WTC11 (cell line): ENCODE data around the gene RCAN1. TPM values are rescaled to one million over a fixed set of nuclear protein-coding genes. Genes with fewer than 3 reads are reported as not detected.

Experiments
- ATAC-seq: fragments of 200-7000 bp; cut with Tn5 transposase; 2 replicates; pipeline ENCODE4 v1.10.0; 2021; ENCODE audit warnings: mild to moderate bottlenecking, moderate library complexity
- CTCF ChIA-PET: fragments of 300-600 bp; sonication (Branson Sonifier 250); formaldehyde crosslinking; loops from one replicate; lab custom pipeline; 2021; ENCODE audit warnings: antibody characterized with exemption; lab: Charles Lee
- POLR2A ChIA-PET: fragments of 350-600 bp; sonication (Branson Sonifier 250); formaldehyde crosslinking; loops from one replicate; lab custom pipeline; 2021; ENCODE audit warnings: antibody characterized with exemption; lab: Charles Lee
- DNase-seq: peaks from one replicate; pipeline ENCODE4 v3.0.0; 2021; ENCODE audit warnings: low spot score
- H3K27ac Mint-ChIP-seq: 2 replicates; pipeline ENCODE4 v1.8.0; 2021; ENCODE audit warnings: mixed read lengths
- H3K27me3 Mint-ChIP-seq: 2 replicates; pipeline ENCODE4 v1.8.0; 2021; ENCODE audit warnings: low read depth, mild to moderate bottlenecking, moderate library complexity, mixed read lengths
- H3K36me3 Mint-ChIP-seq: 2 replicates; pipeline ENCODE4 v1.8.0; 2021; ENCODE audit warnings: mixed read lengths
- H3K4me1 Mint-ChIP-seq: 2 replicates; pipeline ENCODE4 v1.8.0; 2022; ENCODE audit warnings: mixed read lengths
- H3K4me3 Mint-ChIP-seq: 2 replicates; pipeline ENCODE4 v1.8.0; 2021; ENCODE audit warnings: mild to moderate bottlenecking, moderate library complexity, mixed read lengths
- H3K9me3 Mint-ChIP-seq: 2 replicates; pipeline ENCODE4 v1.8.0; 2021; ENCODE audit warnings: mixed read lengths
- ATF1 ChIP-seq: sonication (generic); formaldehyde crosslinking; IDR thresholded peaks from 2 replicates; pipeline ENCODE4 v1.8.1; 2023; ENCODE audit warnings: mild to moderate bottlenecking, moderate library complexity, missing genetic modification reagents
- CBFB ChIP-seq: sonication (generic); formaldehyde crosslinking; IDR thresholded peaks from 2 replicates; pipeline ENCODE4 v1.8.1; 2022; ENCODE audit warnings: mild to moderate bottlenecking, low read depth, missing genetic modification reagents
- MXD4 ChIP-seq: fragments of 250-450 bp; sonication (Bioruptor Pico); IDR thresholded peaks from 2 replicates; pipeline ENCODE4 v1.8.0; 2021; ENCODE audit warnings: mild to moderate bottlenecking, moderate library complexity, borderline replicate concordance
- NFE2L1 ChIP-seq: sonication (generic); formaldehyde crosslinking; IDR thresholded peaks from 2 replicates; pipeline ENCODE4 v1.8.1; 2023; ENCODE audit warnings: missing genetic modification reagents
- PRRX2 ChIP-seq: fragments of 250-450 bp; sonication (Bioruptor Pico); IDR thresholded peaks from 2 replicates; pipeline ENCODE4 v1.8.0; 2021; ENCODE audit warnings: mild to moderate bottlenecking
- TCF7 ChIP-seq: sonication (generic); formaldehyde crosslinking; IDR thresholded peaks from 2 replicates; pipeline ENCODE4 v1.8.0; 2022; ENCODE audit warnings: mild to moderate bottlenecking, low read depth, missing genetic modification reagents, moderate library complexity
- ZNF138 ChIP-seq: sonication (generic); formaldehyde crosslinking; conservative IDR thresholded peaks from 2 replicates; pipeline ENCODE4 v1.8.1; 2022; ENCODE audit warnings: mild to moderate bottlenecking, moderate library complexity, missing genetic modification reagents
- ZNF232 ChIP-seq: sonication (generic); formaldehyde crosslinking; IDR thresholded peaks from 2 replicates; pipeline ENCODE4 v1.8.0; 2022; ENCODE audit warnings: mild to moderate bottlenecking, missing genetic modification reagents
- ZNF416 ChIP-seq: fragments of 250-450 bp; sonication (Bioruptor Pico); IDR thresholded peaks from 2 replicates; pipeline ENCODE4 v1.9.0; 2021; ENCODE audit warnings: mild to moderate bottlenecking, inconsistent platforms
- ZNF423 ChIP-seq: fragments of 250-450 bp; sonication (Bioruptor Pico); IDR thresholded peaks from 2 replicates; pipeline ENCODE4 v2.1.2; 2022; ENCODE audit warnings: mild to moderate bottlenecking, moderate library complexity
- ZNF671 ChIP-seq: fragments of 250-450 bp; sonication (Bioruptor Pico); IDR thresholded peaks from 2 replicates; pipeline ENCODE4 v1.8.0; 2021; ENCODE audit warnings: mild to moderate bottlenecking
- total RNA-seq: library from RNA; stranded (reverse); gene quantifications from 3 replicates; pipeline ENCODE4 v1.2.3, GENCODE V29; 2021
- TF ChIP-seq, protein P1 (sequence below): fragments of 250-450 bp; sonication (Bioruptor Pico); IDR thresholded peaks from 2 replicates; pipeline ENCODE4 v1.8.0; 2021; ENCODE audit warnings: mild to moderate bottlenecking
- TF ChIP-seq, protein P2 (sequence below): sonication (generic); formaldehyde crosslinking; IDR thresholded peaks from 2 replicates; pipeline ENCODE4 v1.8.1; 2023; ENCODE audit warnings: mild to moderate bottlenecking, missing genetic modification reagents, moderate library complexity
- TF ChIP-seq, protein P3 (sequence below): sonication (generic); formaldehyde crosslinking; conservative IDR thresholded peaks from 2 replicates; pipeline ENCODE4 v1.8.1; 2023; ENCODE audit warnings: mild to moderate bottlenecking, low read depth, missing genetic modification reagents, moderate library complexity
- TF ChIP-seq, protein P4 (sequence below): sonication (generic); formaldehyde crosslinking; IDR thresholded peaks from 2 replicates; pipeline ENCODE4 v1.8.0; 2022; ENCODE audit warnings: mild to moderate bottlenecking, missing genetic modification reagents
- TF ChIP-seq, protein P5 (sequence below): sonication (generic); formaldehyde crosslinking; IDR thresholded peaks from 2 replicates; pipeline ENCODE4 v1.8.0; 2022; ENCODE audit warnings: missing genetic modification reagents
- TF ChIP-seq, protein P6 (sequence below): sonication (generic); formaldehyde crosslinking; IDR thresholded peaks from 2 replicates; pipeline ENCODE4 v1.8.1; 2023; ENCODE audit warnings: mild to moderate bottlenecking, missing genetic modification reagents
- TF ChIP-seq, protein P7 (sequence below): sonication (generic); formaldehyde crosslinking; IDR thresholded peaks from 2 replicates; pipeline ENCODE4 v1.8.1; 2023; ENCODE audit warnings: mild to moderate bottlenecking, missing genetic modification reagents, moderate library complexity
- TF ChIP-seq, protein P8 (sequence below): sonication (generic); formaldehyde crosslinking; IDR thresholded peaks from 2 replicates; pipeline ENCODE4 v1.8.1; 2023; ENCODE audit warnings: mild to moderate bottlenecking, moderate library complexity, missing genetic modification reagents

RCAN1 gene
- total RNA-seq, 1 experiment from 2014 or later, result 5.9 TPM

DNA sequence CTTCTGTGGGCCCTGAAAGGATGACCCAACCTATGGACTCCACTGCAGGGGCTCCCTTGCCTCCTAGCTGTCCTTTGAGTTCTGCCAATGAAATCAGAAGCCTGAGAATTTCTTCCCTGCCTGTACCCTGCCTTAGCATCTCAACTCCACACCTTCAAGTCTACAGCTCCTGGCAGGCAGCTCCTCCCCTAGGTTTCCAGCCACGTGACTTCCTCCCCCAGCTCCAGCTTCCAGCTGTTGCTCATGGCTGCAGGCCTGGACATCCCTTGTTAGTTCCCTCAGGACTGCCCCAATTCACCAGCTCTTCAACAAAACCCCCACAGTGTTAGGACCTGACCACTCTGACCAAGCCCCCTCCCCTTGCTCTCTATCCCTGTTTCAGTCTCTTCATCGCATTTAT, 2.4 kb downstream of the RCAN1 start:
- ChIA-PET POLR2A (no interaction called here), CTCF (interaction anchor here (1.0 to 3.6 kb wide), 6 partner anchors 10 to 104 kb away, joined by 3 to 26 read pairs (median 4); no protein-coding TSS in a partner anchor)
- H3K27ac Mint-ChIP-seq, result no peak overlapping the region
- H3K36me3 Mint-ChIP-seq, result no peaks in the 10 kb centered on the region
- TF ChIP-seq ZNF671, result no peak
- TF ChIP-seq, protein P1, sequence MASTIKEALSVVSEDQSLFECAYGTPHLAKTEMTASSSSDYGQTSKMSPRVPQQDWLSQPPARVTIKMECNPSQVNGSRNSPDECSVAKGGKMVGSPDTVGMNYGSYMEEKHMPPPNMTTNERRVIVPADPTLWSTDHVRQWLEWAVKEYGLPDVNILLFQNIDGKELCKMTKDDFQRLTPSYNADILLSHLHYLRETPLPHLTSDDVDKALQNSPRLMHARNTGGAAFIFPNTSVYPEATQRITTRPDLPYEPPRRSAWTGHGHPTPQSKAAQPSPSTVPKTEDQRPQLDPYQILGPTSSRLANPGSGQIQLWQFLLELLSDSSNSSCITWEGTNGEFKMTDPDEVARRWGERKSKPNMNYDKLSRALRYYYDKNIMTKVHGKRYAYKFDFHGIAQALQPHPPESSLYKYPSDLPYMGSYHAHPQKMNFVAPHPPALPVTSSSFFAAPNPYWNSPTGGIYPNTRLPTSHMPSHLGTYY, result no peak
- TF ChIP-seq, protein P2, sequence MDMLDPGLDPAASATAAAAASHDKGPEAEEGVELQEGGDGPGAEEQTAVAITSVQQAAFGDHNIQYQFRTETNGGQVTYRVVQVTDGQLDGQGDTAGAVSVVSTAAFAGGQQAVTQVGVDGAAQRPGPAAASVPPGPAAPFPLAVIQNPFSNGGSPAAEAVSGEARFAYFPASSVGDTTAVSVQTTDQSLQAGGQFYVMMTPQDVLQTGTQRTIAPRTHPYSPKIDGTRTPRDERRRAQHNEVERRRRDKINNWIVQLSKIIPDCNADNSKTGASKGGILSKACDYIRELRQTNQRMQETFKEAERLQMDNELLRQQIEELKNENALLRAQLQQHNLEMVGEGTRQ (CRISPR knock-in tag), result peak; percentile 34; the same call in 1 of the 2 replicates
- no peak for ATAC-seq
- H3K9me3 Mint-ChIP-seq, result peaks cover 4% of the 10 kb centered on the region
- H3K4me3 Mint-ChIP-seq, result no peak overlapping the region
- H3K4me1 Mint-ChIP-seq, result peaks cover 7% of the 10 kb centered on the region; the same call in 1 of the 2 replicates
- DNase-seq, result no peak
- H3K27me3 Mint-ChIP-seq, result peaks cover 44% of the 10 kb centered on the region

DNA sequence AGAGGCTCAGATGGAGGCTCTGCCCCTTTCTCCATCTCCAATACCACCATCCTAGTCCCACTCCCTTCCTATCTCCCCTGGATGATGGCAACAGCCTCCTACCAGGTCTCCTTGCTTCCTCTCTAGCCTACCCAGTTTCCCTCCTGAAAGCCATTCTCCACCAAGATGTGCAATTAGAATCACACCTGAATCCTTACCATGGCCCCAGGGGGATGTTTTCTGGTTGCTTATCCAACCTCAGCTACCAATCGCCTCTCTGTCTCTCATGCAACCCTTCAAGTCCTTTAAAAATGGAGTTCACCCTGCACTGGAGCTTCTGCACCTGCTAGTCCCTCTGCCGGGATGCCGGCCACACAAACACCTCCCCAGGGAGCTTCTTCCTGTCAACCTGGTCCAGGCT, 2.9 kb downstream of the RCAN1 start:
- ChIA-PET POLR2A (no interaction called here), CTCF (interaction anchor here (0.9 to 3.6 kb wide), 6 partner anchors 9 to 103 kb away, joined by 3 to 26 read pairs (median 3); no protein-coding TSS in a partner anchor)
- H3K4me3 Mint-ChIP-seq, result no peak overlapping the region
- peaks cover 7% of the 10 kb centered on the region; the same call in 1 of the 2 replicates for H3K4me1 Mint-ChIP-seq
- peaks cover 42% of the 10 kb centered on the region for H3K27me3 Mint-ChIP-seq
- H3K36me3 Mint-ChIP-seq, result no peaks in the 10 kb centered on the region
- H3K9me3 Mint-ChIP-seq, result peaks cover 4% of the 10 kb centered on the region
- DNase-seq (no peak), ATAC-seq (no peak)
- no peak overlapping the region for H3K27ac Mint-ChIP-seq
- TF ChIP-seq, protein P3, sequence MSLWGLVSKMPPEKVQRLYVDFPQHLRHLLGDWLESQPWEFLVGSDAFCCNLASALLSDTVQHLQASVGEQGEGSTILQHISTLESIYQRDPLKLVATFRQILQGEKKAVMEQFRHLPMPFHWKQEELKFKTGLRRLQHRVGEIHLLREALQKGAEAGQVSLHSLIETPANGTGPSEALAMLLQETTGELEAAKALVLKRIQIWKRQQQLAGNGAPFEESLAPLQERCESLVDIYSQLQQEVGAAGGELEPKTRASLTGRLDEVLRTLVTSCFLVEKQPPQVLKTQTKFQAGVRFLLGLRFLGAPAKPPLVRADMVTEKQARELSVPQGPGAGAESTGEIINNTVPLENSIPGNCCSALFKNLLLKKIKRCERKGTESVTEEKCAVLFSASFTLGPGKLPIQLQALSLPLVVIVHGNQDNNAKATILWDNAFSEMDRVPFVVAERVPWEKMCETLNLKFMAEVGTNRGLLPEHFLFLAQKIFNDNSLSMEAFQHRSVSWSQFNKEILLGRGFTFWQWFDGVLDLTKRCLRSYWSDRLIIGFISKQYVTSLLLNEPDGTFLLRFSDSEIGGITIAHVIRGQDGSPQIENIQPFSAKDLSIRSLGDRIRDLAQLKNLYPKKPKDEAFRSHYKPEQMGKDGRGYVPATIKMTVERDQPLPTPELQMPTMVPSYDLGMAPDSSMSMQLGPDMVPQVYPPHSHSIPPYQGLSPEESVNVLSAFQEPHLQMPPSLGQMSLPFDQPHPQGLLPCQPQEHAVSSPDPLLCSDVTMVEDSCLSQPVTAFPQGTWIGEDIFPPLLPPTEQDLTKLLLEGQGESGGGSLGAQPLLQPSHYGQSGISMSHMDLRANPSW (CRISPR knock-in tag), result no peak
- TF ChIP-seq ZNF232 (no peak), NFE2L1 (CRISPR knock-in tag) (no peak), MXD4 (CRISPR knock-in tag) (no peak), ATF1 (CRISPR knock-in tag) (no peak), ZNF423 (no peak), CBFB (CRISPR knock-in tag) (no peak), ZNF138 (CRISPR knock-in tag) (no peak), PRRX2 (no peak), ZNF416 (CRISPR knock-in tag) (no peak), TCF7 (no peak)
- TF ChIP-seq, protein P4, sequence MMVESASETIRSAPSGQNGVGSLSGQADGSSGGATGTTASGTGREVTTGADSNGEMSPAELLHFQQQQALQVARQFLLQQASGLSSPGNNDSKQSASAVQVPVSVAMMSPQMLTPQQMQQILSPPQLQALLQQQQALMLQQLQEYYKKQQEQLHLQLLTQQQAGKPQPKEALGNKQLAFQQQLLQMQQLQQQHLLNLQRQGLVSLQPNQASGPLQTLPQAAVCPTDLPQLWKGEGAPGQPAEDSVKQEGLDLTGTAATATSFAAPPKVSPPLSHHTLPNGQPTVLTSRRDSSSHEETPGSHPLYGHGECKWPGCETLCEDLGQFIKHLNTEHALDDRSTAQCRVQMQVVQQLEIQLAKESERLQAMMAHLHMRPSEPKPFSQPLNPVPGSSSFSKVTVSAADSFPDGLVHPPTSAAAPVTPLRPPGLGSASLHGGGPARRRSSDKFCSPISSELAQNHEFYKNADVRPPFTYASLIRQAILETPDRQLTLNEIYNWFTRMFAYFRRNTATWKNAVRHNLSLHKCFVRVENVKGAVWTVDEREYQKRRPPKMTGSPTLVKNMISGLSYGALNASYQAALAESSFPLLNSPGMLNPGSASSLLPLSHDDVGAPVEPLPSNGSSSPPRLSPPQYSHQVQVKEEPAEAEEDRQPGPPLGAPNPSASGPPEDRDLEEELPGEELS (CRISPR knock-in tag), result no peak
- TF ChIP-seq, protein P5, sequence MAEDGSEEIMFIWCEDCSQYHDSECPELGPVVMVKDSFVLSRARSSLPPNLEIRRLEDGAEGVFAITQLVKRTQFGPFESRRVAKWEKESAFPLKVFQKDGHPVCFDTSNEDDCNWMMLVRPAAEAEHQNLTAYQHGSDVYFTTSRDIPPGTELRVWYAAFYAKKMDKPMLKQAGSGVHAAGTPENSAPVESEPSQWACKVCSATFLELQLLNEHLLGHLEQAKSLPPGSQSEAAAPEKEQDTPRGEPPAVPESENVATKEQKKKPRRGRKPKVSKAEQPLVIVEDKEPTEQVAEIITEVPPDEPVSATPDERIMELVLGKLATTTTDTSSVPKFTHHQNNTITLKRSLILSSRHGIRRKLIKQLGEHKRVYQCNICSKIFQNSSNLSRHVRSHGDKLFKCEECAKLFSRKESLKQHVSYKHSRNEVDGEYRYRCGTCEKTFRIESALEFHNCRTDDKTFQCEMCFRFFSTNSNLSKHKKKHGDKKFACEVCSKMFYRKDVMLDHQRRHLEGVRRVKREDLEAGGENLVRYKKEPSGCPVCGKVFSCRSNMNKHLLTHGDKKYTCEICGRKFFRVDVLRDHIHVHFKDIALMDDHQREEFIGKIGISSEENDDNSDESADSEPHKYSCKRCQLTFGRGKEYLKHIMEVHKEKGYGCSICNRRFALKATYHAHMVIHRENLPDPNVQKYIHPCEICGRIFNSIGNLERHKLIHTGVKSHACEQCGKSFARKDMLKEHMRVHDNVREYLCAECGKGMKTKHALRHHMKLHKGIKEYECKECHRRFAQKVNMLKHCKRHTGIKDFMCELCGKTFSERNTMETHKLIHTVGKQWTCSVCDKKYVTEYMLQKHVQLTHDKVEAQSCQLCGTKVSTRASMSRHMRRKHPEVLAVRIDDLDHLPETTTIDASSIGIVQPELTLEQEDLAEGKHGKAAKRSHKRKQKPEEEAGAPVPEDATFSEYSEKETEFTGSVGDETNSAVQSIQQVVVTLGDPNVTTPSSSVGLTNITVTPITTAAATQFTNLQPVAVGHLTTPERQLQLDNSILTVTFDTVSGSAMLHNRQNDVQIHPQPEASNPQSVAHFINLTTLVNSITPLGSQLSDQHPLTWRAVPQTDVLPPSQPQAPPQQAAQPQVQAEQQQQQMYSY (CRISPR knock-in tag), result no peak
- TF ChIP-seq, protein P6, sequence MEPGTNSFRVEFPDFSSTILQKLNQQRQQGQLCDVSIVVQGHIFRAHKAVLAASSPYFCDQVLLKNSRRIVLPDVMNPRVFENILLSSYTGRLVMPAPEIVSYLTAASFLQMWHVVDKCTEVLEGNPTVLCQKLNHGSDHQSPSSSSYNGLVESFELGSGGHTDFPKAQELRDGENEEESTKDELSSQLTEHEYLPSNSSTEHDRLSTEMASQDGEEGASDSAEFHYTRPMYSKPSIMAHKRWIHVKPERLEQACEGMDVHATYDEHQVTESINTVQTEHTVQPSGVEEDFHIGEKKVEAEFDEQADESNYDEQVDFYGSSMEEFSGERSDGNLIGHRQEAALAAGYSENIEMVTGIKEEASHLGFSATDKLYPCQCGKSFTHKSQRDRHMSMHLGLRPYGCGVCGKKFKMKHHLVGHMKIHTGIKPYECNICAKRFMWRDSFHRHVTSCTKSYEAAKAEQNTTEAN, result no peak
- TF ChIP-seq, protein P7, sequence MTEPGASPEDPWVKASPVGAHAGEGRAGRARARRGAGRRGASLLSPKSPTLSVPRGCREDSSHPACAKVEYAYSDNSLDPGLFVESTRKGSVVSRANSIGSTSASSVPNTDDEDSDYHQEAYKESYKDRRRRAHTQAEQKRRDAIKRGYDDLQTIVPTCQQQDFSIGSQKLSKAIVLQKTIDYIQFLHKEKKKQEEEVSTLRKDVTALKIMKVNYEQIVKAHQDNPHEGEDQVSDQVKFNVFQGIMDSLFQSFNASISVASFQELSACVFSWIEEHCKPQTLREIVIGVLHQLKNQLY (CRISPR knock-in tag), result no peak
- TF ChIP-seq, protein P1, result no peak
- TF ChIP-seq, protein P8, sequence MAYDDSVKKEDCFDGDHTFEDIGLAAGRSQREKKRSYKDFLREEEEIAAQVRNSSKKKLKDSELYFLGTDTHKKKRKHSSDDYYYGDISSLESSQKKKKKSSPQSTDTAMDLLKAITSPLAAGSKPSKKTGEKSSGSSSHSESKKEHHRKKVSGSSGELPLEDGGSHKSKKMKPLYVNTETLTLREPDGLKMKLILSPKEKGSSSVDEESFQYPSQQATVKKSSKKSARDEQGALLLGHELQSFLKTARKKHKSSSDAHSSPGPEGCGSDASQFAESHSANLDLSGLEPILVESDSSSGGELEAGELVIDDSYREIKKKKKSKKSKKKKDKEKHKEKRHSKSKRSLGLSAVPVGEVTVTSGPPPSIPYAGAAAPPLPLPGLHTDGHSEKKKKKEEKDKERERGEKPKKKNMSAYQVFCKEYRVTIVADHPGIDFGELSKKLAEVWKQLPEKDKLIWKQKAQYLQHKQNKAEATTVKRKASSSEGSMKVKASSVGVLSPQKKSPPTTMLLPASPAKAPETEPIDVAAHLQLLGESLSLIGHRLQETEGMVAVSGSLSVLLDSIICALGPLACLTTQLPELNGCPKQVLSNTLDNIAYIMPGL (CRISPR knock-in tag), result no peak
